GM19240 (cell line): Measurements from ENCODE around the gene C8A.

ENCODE experiments used
- DNase-seq: peaks from one replicate; pipeline ENCODE4 v3.0.0; 2011; ENCODE audit warnings: low spot score; ENCODE audit not compliant: insufficient read length

C8A gene

GRCh38 chr1:56965916-56966697 is 111.5 kb downstream of the C8A start, which contains the start of gene C8B:
C8B (minus strand) TSS chr1:56966015; CDS start chr1:56965948, 67 bp downstream.
- DNase-seq: no peak

- DNase-seq: no peak
These were observed 112.1 kb downstream of the C8A start for GRCh38 chr1:56966698-56966999.

DNA sequence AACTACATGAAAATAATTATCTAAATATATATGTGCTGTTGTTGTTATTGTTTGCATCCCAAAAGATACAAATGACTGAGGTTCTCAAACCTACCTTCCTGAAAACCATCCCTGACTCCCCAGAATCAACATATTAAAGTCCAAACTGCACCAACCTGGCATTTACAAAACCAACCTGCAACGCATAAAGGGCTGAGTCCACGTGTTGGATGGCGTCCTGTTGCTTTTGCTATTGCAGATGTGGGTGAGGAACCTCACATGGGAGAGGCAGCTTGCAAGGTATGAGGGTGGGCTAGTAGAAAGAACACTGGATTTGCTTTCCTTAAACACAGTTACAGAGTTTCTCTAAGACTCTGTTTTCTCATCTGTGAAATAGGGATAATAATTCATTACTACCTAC is 112.8 kb downstream of the C8A start:
- no peak for DNase-seq
